GM06990 (cell line): Measurements from ENCODE around the gene VPS37D.
"Not testable (repeated sequence)": the region's sequence is repeated elsewhere in the genome, so short reads cannot be mapped to it uniquely, and the experiment has no call there.

Experiments used
- DNase-seq: peaks from one replicate; pipeline ENCODE4 v3.0.0-alpha.2; 2011; ENCODE audit not compliant: insufficient read length; ENCODE audit errors: extremely low read depth
- H3K27me3 ChIP-seq: replicated peaks from 2 replicates; pipeline ENCODE4 v1.6.0; 2011; ENCODE audit warnings: low read length; ENCODE audit not compliant: control insufficient read depth, insufficient read depth
- H3K36me3 ChIP-seq: 2 replicates; pipeline ENCODE4 v1.5.1; 2011; ENCODE audit warnings: low read length; ENCODE audit not compliant: control insufficient read depth, insufficient read depth
- H3K4me3 ChIP-seq: replicated peaks from 2 replicates; pipeline ENCODE4 v1.5.1; 2011; ENCODE audit warnings: low read depth, mild to moderate bottlenecking, control low read depth, low read length
- CTCF ChIP-seq: IDR thresholded peaks from 2 replicates; pipeline ENCODE4 v1.5.1; 2011; ENCODE audit warnings: low read length, control low read depth, mild to moderate bottlenecking, inconsistent platforms; ENCODE audit not compliant: insufficient read depth, poor library complexity, severe bottlenecking

The VPS37D gene

GRCh38 chr7:73669858-73670385, 2.3 kb downstream of the VPS37D start:
- H3K4me3 ChIP-seq = no peak overlapping the region
- H3K36me3 ChIP-seq = no peaks in the 10 kb centered on the region

DNA sequence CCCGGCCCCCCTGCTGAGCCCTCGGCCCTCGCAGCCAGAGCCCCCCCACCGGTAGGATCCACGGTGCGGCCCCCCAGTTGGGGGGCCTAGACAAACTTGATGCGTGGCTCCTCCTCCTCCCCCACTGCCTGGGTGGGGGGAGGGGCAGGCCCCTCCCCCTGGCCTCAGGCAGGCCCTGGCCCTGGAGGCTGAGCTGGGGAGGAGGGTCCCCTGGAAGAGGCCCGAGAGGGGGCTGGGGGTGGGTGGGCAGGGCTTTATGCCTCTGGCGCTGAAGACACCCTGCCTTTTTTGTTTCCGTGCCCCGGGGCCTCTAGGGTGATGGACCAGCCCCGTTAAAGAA, 3.7 kb downstream of the VPS37D start:
- Histone ChIP-seq H3K4me3 (no peak overlapping the region), H3K36me3 (no peaks in the 10 kb centered on the region), H3K27me3 (no peaks in the 10 kb centered on the region)
- no peak for TF ChIP-seq CTCF
- no peak for DNase-seq

More at GRCh38 chr7:73669858-73670385, 2.3 kb downstream of the VPS37D start:
- DNase-seq = no peak
- H3K27me3 ChIP-seq = no peaks in the 10 kb centered on the region
- no peak for TF ChIP-seq CTCF

DNA sequence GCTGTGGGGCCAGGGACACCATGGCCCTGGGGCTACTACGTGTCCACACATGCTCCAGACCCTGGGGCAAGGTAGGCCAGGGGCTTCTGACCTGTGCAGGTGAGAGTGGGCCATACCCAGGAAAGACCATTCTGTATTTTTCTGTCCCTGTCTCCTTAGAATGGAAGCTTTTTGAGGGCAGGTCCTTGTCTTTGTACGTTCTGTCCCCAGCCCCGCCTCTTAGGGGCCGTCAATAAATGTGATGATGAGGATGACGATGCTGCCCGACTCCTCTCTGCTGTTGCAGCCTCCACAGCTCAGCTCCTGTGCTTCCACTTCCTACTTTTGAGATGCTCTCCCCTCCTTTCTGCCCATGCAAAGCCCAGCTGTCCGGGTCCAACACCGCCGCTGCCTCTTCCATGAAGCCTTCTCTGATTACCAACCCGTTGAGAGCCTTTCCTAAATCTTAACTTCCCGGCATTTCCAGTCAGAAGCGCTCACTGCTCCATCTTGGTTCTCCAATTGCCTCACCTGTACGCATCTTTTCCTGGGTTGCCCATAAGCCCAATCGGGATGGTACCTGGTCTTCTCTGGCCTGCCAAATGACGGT, 4.3 kb downstream of the VPS37D start:
- no peak overlapping the region for H3K4me3 ChIP-seq
- no peaks in the 10 kb centered on the region for H3K27me3 ChIP-seq
- TF ChIP-seq CTCF = no peak
- no peak for DNase-seq
- H3K36me3 ChIP-seq = no peaks in the 10 kb centered on the region

GRCh38 chr7:73674468-73675124, 7.0 kb downstream of the VPS37D start:
- Histone ChIP-seq H3K27me3 (no peaks in the 10 kb centered on the region), H3K36me3 (peaks cover 8% of the 10 kb centered on the region), H3K4me3 (no peak overlapping the region)
- DNase-seq = no peak
- no peak for TF ChIP-seq CTCF

GRCh38 chr7:73676062-73676461, 8.4 kb downstream of the VPS37D start:
- H3K36me3 ChIP-seq, DNase-seq, H3K27me3 ChIP-seq, H3K4me3 ChIP-seq: not testable (repeated sequence)

DNA sequence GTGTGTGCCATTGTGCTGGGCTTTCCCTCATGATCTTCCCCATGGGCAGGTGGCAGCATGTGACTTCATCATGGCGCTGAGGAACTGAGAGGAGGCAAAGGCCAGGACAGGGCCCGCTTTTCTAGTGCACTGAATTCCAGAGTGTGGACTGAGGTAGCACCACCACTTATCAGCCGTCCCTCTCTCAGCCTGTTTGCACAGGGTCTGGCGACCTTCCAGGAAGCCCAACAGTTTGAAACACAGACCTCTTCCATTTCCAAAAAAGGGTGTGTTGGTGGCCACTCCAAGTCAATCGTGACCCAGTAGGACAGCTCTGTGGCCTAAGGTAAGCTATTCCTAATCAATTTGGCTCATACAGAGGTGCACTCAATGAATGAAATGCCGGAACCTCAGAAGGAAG, 11.2 kb downstream of the VPS37D start:
- no peaks in the 10 kb centered on the region for H3K27me3 ChIP-seq
- TF ChIP-seq CTCF = no peak
- H3K36me3 ChIP-seq = peaks cover 9% of the 10 kb centered on the region
- H3K4me3 ChIP-seq = no peak overlapping the region
- DNase-seq = no peak
